Spleen (tissue), 11 donors: ENCODE data around the gene ZNF136. TPM values are rescaled to one million over a fixed set of nuclear protein-coding genes. Genes with fewer than 3 reads are reported as not detected.

Experiments used
- DNase-seq: peaks from one replicate; pipeline ENCODE4 v3.0.0-alpha.2; 2020
- H3K27ac ChIP-seq, 8 donors: fragments of 200-600 bp; sonication (generic) in 7 of 8; 1 replicate in 4 of 8; 2 replicates in 4 of 8; pipeline versions ENCODE4 v1.5.0 to v1.8.0; 2016 to 2021; ENCODE audit warnings: inconsistent platforms in 4 of 8, mild to moderate bottlenecking in 4 of 8, moderate library complexity in 1 of 8
- H3K27me3 ChIP-seq, 7 donors: fragments of 200-600 bp; sonication (generic) in 6 of 7; replicated peaks in 1 of 7; 1 replicate in 4 of 7; 2 replicates in 3 of 7; pipeline versions ENCODE4 v1.5.0 to v1.8.0; 2016 to 2021; ENCODE audit warnings: inconsistent platforms in 3 of 7, mild to moderate bottlenecking in 1 of 7
- H3K36me3 ChIP-seq, 6 donors: fragments of 200-600 bp; sonication (generic) in 5 of 6; 1 replicate in 4 of 6; 2 replicates in 2 of 6; pipeline versions ENCODE4 v1.5.0 to v1.8.0; 2016 to 2021; ENCODE audit warnings: inconsistent platforms in 2 of 6
- H3K4me1 ChIP-seq, 6 donors: fragments of 200-600 bp; sonication (generic) in 5 of 6; 1 replicate in 3 of 6; 2 replicates in 3 of 6; pipeline versions ENCODE4 v1.5.0 to v1.8.0; 2016 to 2021; ENCODE audit warnings: inconsistent platforms in 3 of 6
- H3K4me3 ChIP-seq, 8 donors: fragments of 200-600 bp; sonication (generic) in 7 of 8; 1 replicate in 4 of 8; 2 replicates in 4 of 8; pipeline versions ENCODE4 v1.5.0 to v1.8.0; 2016 to 2021; ENCODE audit warnings: inconsistent platforms in 4 of 8, mild to moderate bottlenecking in 4 of 8, moderate library complexity in 2 of 8
- H3K9me3 ChIP-seq, 8 donors: fragments of 200-600 bp; sonication (generic) in 7 of 8; 1 replicate in 4 of 8; 2 replicates in 4 of 8; pipeline versions ENCODE4 v1.5.0 to v1.8.0; 2016 to 2021; ENCODE audit warnings: inconsistent platforms in 4 of 8
- CTCF ChIP-seq, 11 experiments: fragments of 200-600 bp in 7 of 11; fragments of 450-650 bp in 4 of 11; sonication (generic) in 4 of 11; IDR thresholded peaks in 8 of 11; conservative IDR thresholded peaks in 3 of 11; 1 replicate in 7 of 11; 2 replicates in 4 of 11; pipeline versions ENCODE4 v1.4.0 to v1.8.0; 2016 to 2021; ENCODE audit warnings: antibody characterized with exemption in 11 of 11, inconsistent platforms in 4 of 11, mild to moderate bottlenecking in 1 of 11
- POLR2A ChIP-seq, 3 donors: fragments of 450-650 bp; IDR thresholded peaks; one replicate each; pipeline ENCODE4 v1.5.1; 2017; ENCODE audit warnings: antibody characterized with exemption in 3 of 3, mild to moderate bottlenecking in 1 of 3
- POLR2AphosphoS5 ChIP-seq, 3 donors: sonication (generic); formaldehyde crosslinking; IDR thresholded peaks; one replicate each; pipeline ENCODE4 v1.5.1; 2017; ENCODE audit warnings: antibody characterized with exemption in 3 of 3
- WGBS, 5 donors: extraction: QIAGEN DNeasy Blood & Tissue Kit in 3 of 5; methylation state at CpG; one replicate each; pipeline versions ENCODE4 v1.1.5 to v1.1.7; 2013 to 2018; 5-methylcytosine and 5-hydroxymethylcytosine counted together
- intact Hi-C: fragments of 100-400 bp; cut with DNase I; formaldehyde crosslinking; loops from one replicate; pipeline ENCODE4 v1.15.0; 2023; ENCODE audit warnings: low total_unique reads
- polyA plus RNA-seq, 3 donors: library from polyadenylated mRNA; stranded (reverse); fragments of 200-250 nt; gene quantifications; one replicate each; pipeline ENCODE4 v1.2.1, GENCODE V29; 2013
- total RNA-seq, 7 donors: library from RNA; depleted of rRNA in 3 of 7; stranded (reverse); fragments of >200 nt in 3 of 7; fragmentation: NEBNext Ultra II Directional in 4 of 7; extraction: Animal tissue kit (Norgen Biotek cat#: 25700) in 4 of 7; gene quantifications; one replicate each; pipeline versions ENCODE4 v1.1.0 to v1.2.1, GENCODE V29; 2016 to 2021
- donor health status: healthy with polysubstance abuse.
- donor health status: DM: no; HTN: no; CAD: no; lungs with moderate emphysema.
- donor health status: DM: no; HTN: no; CAD: no.
- donor health status: Bipolar disorder and iron deficiency.
- donor health status: healthy.
- donor health status: DM: no; HTN: no; CAD: no.
- donor health status: DM: yes; HTN: yes; CAD: no.

Gene ZNF136
- total and polyA plus RNA-seq, 10 donors: 5.5 to 20.1 (median 17.2) TPM

- Histone ChIP-seq H3K4me3 (no peak overlapping the region), H3K27ac (no peak overlapping the region), H3K4me1 (no peaks in the 10 kb centered on the region), H3K27me3 (no peaks in the 10 kb centered on the region), H3K36me3 (peaks cover 0 to 41% (median 7%) of the 10 kb centered on the region in 6 donors), H3K9me3 (peaks cover 0 to 82% (median 42%) of the 10 kb centered on the region in 8 donors)
- 94 to 98% (median 96%) methylated on average over 24 to 37 of the region's 37 CpGs for WGBS, 5 donors
- TF ChIP-seq CTCF (IDR thresholded peaks at IDR 0.05 in 8 of 11, conservative IDR thresholded peaks at IDR 0.05 in 3 of 11) (no peak), POLR2AphosphoS5 (IDR thresholded peaks at IDR 0.05) (no peak), POLR2A (IDR thresholded peaks at IDR 0.05) (no peak)
- DNase-seq: no peak
- intact Hi-C loops: no loop called here
Observed at GRCh38 chr19:12237143-12237839, 74.4 kb downstream of the ZNF136 start.

Other genes starting within 250 kb of the ZNF136 start
- gene ZNF700, start 238.0 kb upstream of the ZNF136 start, total RNA-seq: 10 to 100 TPM; 20.1 to 34.0 (median 25.5) TPM
- 10 to 100 TPM; 12.2 to 31.7 (median 14.8) TPM for gene ZNF700, start 238.0 kb upstream of the ZNF136 start, polyA plus RNA-seq
- 10 to 100 TPM in 1 of 7 donors, 1 to 10 TPM in 6; 5.3 to 10.7 (median 7.1) TPM for gene ZNF763, start 198.1 kb upstream of the ZNF136 start, total RNA-seq
- 1 to 10 TPM; 3.7 to 6.4 (median 5.5) TPM for gene ZNF763, start 198.1 kb upstream of the ZNF136 start, polyA plus RNA-seq
- gene ZNF433, start 127.4 kb upstream of the ZNF136 start, total RNA-seq: 1 to 10 TPM; 3.4 to 7.7 (median 6.4) TPM
- gene ZNF433, start 127.4 kb upstream of the ZNF136 start, polyA plus RNA-seq: 1 to 10 TPM; 2.4 to 4.7 (median 3.3) TPM
- under 1 TPM in 2 of 7 donors, not detected in 5; 0.20 to 0.36 TPM for gene ZNF878, start 110.1 kb upstream of the ZNF136 start, total RNA-seq
- gene ZNF878, start 110.1 kb upstream of the ZNF136 start, polyA plus RNA-seq: under 1 TPM in 2 of 3 donors, not detected in 1; 0.05 to 0.10 TPM
- gene ZNF844, start 98.4 kb upstream of the ZNF136 start, total RNA-seq: 10 to 100 TPM in 3 of 7 donors, 1 to 10 TPM in 4; 7.1 to 14.5 (median 9.9) TPM
- 1 to 10 TPM; 2.0 to 3.9 (median 2.7) TPM for gene ZNF844, start 98.4 kb upstream of the ZNF136 start, polyA plus RNA-seq
- gene ZNF20, start 22.7 kb upstream of the ZNF136 start, total RNA-seq: 1 to 10 TPM; 3.1 to 5.5 (median 4.1) TPM
- 1 to 10 TPM; 2.0 to 2.8 (median 2.7) TPM for gene ZNF20, start 22.7 kb upstream of the ZNF136 start, polyA plus RNA-seq
- 1 to 10 TPM; 4.0 to 7.9 (median 5.6) TPM for gene ZNF625, start 6.4 kb upstream of the ZNF136 start, total RNA-seq
- gene ZNF625, start 6.4 kb upstream of the ZNF136 start, polyA plus RNA-seq: 1 to 10 TPM; 1.2 to 3.6 (median 2.0) TPM
- 10 to 100 TPM; 12.7 to 21.3 (median 16.0) TPM for gene ZNF44, start 131.8 kb downstream of the ZNF136 start, total RNA-seq
- 10 to 100 TPM in 1 of 3 donors, 1 to 10 TPM in 2; 6.7 to 10.8 (median 7.1) TPM for gene ZNF44, start 131.8 kb downstream of the ZNF136 start, polyA plus RNA-seq
- 1 to 10 TPM; 3.5 to 9.6 (median 5.9) TPM for gene ZNF563, start 170.5 kb downstream of the ZNF136 start, total RNA-seq
- 1 to 10 TPM; 1.6 to 3.2 (median 2.3) TPM for gene ZNF563, start 170.5 kb downstream of the ZNF136 start, polyA plus RNA-seq
- gene ZNF442, start 202.6 kb downstream of the ZNF136 start, total RNA-seq: 1 to 10 TPM; 1.6 to 6.1 (median 3.8) TPM
- gene ZNF442, start 202.6 kb downstream of the ZNF136 start, polyA plus RNA-seq: 1 to 10 TPM in 1 of 3 donors, under 1 TPM in 2; 0.48 to 1.5 (median 0.54) TPM
- gene ZNF799, start 238.2 kb downstream of the ZNF136 start, total RNA-seq: 10 to 100 TPM in 1 of 7 donors, 1 to 10 TPM in 6; 6.3 to 12.8 (median 7.6) TPM
- gene ZNF799, start 238.2 kb downstream of the ZNF136 start, polyA plus RNA-seq: 1 to 10 TPM; 3.2 to 4.4 (median 4.0) TPM